RKO (cell line): ENCODE measurements around the gene EGF.
A peak's percentile ranks its signal among the peaks of the same experiment; 100 is the strongest.
"Not testable (repeated sequence)": the region's sequence is repeated elsewhere in the genome, so short reads cannot be mapped to it uniquely, and the experiment has no call there.

ENCODE experiments used
- DNase-seq: peaks from one replicate; pipeline ENCODE4 v3.0.0-alpha.2; 2016; ENCODE audit warnings: low spot score

Gene EGF

DNA sequence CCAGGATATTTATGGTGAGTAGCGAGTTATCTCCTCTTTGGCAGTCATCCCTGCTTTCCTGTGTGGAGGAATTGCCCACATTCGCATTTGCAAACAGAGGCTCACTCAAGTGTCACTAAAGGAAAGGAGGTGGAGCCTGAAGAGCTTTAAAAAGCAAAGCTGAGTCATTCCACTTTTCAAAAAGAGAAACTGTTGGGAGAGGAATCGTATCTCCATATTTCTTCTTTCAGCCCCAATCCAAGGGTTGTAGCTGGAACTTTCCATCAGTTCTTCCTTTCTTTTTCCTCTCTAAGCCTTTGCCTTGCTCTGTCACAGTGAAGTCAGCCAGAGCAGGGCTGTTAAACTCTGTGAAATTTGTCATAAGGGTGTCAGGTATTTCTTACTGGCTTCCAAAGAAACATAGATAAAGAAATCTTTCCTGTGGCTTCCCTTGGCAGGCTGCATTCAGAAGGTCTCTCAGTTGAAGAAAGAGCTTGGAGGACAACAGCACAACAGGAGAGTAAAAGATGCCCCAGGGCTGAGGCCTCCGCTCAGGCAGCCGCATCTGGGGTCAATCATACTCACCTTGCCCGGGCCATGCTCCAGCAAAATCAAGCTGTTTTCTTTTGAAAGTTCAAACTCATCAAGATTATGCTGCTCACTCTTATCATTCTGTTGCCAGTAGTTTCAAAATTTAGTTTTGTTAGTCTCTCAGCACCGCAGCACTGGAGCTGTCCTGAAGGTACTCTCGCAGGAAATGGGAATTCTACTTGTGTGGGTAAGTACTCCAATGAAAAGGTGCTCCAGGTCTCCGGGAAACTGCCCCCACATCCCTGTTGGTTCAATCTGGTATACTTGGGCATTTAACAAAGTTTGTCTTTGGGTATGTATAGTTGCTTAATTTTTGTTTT lies at the start of gene EGF:
Gene EGF, plus strand, starts transcription at position 178 of the 890 bp plus-strand sequence. Its CDS starts 453 bp downstream, at position 631.
- peak; percentile 25 for DNase-seq

DNA sequence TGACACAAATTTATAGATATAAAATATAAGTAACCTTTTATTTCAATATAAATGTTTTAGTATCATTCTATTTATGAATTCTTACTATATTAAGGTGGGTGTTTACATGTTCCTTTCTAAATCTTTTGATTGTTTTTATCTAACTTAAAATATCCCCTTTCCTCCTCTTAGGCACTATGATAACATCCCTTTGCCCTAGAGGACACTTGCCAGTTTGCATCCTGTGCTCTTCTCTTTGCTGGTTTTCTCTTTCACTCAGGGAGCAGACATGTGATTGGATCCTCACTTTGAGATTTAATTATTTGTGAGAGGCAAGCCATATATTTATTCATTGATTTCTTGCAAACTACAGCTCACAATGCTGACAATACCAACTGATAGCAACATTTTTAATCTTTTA lies 48.5 kb upstream of the EGF start:
- no peak for DNase-seq

DNA sequence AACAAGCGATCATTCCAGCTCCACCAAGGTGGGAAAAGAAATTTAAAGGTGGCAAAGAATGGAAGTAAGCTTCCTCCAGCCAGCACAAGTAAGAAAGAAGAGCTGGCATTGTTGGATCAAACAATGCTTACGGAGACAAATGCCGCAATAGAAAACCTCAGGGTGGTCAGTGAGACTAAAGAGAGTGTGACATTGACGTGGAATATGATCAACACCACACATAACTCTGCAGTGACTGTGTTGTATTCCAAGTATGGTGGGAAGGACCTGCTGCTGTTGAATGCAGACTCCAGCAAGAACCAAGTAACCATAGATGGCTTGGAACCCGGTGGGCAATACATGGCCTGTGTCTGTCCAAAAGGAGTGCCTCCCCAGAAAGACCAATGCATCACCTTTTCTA lies 42.6 kb upstream of the EGF start:
- DNase-seq: no peak

DNA sequence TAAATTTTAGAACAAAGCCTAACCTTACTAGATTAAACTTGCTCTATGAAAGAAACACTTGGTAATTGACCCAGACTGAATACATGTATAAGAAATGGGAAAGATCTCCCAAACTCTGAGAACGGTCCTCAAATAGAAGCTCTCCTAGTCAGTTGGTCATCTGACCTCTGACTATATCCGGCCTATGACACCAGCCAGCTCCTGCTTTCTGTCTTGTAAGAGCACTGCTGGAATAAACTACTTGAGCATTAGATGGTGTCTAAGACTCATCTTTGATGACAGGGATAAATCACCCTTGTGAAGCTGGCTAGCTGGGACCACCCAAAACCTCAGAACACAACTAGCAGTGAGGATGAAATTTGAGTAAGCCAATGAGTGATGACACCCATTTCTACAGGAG lies 40.6 kb upstream of the EGF start:
- DNase-seq: no peak

DNA sequence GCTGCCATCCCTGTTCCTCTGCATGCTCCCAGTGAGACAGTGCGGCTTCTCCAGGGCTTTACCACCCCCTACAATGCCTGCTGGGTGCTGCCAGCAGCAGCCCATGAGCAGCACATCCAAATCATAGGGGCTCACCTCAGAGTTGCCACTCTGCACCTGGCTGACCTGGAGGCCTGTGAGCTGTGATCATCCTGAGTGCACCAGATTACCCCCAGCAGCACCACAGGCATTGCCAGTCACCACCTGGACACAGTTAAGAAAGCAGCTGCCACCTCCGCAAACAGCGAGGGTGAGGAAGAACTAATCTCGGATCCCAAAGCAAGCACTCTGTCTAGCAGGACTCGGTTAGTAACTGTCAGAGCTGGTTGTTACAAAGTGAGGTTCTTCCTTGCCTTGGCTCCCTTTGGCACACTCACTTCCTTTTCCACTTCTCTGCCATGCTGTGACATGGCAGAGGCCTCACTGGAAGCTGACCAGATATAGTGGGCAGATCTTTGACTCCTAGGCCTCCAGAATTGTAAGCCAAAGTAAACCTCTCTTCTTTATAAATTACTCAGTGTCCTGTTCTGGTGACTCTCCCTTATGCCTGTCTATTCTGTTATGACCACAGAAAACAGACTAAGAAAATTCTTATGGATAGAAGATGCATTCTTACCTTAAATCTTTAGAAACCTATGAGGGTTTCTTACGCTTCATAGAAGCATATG lies 39.6 kb upstream of the EGF start:
- DNase-seq: no peak

DNA sequence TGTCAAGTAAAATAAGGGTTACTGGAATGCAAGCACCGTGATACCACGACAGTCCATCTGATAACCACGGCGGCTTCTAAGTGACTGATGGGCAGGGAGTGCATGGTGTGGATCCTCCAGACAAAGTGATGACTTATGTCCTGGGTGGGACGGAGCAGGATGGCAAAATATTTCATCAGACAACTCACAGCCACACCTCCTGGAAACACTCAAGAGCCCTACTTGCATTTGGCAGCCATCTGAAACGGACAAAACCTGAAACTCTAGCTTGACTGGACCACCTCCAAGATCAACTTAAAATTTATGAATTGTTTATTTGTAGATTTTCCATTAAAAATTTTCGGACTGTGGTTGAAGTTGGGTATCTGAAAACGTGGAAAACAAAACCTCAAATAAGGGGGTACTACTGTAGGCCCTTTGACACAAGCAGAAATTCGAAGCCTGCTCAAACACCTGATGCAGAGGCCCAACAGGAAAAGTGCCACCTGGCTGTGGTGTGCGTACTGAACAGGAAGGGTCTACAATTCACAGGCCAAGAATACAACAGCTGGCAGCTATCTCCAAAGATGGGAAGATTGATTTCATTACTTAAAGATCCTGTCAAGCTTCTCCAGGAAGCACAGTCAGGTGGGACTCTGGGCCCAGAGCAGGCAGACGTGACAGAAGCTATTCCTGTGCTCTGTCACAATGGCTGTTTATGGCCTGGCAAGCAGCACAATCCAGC lies 38.7 kb upstream of the EGF start:
- DNase-seq: no peak

DNA sequence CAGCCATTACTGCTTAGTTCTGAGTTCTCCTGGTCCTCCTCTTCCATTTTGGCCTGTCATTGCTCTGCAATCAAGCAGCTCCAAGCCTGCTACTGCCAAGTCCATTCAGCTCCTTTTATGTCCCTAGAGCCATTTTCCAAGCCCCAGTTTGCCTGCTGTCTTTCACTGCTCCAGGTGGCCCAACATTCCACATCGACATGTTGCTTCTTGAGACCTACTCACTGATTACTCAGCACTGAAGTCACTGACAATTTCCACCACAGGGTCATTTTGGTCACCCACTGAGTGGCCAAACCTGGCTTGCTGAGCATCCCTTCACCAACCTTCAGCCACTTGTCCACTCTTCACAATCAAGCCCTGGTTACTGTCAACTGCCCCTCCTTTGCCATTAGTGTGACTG lies 37.6 kb upstream of the EGF start:
- no peak for DNase-seq

DNA sequence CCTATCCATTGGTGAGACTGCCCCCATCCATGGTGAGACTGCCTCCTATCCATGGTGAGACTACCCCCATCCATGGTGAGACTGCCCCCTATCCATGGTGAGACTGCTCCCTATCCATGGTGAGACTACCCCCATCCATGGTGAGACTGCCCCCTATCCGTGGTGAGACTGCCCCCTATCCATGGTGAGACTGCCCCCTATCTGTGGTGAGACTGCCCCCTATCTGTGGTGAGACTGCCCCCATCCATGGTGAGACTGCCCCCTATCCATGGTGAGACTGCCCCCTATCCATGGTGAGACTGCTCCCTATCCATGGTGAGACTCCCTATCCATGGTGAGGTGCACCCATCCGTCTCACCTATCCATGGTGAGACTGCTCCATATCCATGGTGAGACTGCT lies 37.1 kb upstream of the EGF start:
- DNase-seq: not testable (repeated sequence)

DNA sequence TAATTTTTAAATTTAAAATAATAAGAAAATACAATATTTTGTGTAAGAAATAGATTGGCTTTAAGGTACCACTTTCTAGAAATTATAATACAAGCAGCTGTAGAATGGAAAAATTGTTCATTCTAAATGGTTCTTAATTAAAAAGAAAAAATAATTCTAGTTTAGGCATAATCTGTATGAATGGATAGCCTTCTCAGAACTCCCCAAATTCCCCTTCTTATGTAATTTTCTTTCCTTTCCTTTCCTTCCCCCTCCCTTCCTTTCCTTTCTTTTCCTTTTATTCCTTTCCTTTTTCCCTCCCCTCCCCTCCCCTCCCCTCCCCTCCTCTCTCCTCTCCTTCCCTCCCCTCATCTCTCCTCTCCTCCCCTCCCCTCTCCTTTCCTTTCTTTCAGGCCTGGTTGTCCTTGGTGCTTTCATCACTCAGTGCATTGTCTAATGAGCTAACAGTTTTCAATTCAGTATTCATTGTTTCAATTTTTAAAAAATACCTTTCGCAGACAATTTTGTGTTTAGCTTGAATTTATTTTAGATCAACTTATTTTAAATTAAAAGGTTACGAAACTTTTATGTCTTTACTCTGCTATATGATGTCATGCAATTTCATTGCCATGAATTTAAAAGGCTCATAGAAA lies 35.9 kb upstream of the EGF start:
- DNase-seq: no peak

DNA sequence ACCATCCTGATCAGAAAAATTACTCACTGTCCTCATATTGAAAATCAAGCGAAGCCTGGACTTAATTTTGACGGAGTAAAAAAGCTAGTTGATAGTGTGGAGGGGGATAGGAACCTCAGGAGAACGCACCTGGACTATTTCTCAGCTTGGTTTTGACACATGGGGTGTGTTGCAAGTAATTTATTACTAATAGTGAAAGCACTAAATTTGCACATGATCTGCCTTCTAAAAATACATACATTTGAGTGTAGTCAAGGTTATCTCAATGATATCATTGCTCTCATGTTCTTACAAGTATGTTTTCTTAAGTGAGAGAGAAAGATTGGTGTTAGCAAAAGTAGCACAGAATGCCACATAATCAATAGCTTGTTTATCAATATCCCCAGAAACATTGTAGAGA lies 35.3 kb upstream of the EGF start:
- no peak for DNase-seq

DNA sequence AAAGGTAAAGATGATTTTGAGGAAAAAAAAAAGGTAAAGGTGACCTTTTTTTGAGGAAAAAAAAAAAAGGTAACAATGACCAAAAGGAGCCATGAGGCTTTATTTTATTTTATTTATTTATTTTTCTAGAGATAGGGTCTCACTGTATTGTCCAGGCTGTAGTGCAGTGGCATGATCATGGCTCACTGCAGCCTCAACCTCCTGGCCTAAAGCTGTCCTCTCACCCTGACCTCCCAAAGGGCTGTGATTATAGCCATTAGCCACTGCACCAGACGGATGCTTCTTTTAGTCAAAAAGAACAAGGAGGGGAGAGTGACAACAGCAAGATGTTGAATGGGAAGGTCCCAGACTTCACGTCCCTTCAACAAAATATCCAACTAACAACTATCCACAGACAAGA lies 34.3 kb upstream of the EGF start:
- no peak for DNase-seq

DNA sequence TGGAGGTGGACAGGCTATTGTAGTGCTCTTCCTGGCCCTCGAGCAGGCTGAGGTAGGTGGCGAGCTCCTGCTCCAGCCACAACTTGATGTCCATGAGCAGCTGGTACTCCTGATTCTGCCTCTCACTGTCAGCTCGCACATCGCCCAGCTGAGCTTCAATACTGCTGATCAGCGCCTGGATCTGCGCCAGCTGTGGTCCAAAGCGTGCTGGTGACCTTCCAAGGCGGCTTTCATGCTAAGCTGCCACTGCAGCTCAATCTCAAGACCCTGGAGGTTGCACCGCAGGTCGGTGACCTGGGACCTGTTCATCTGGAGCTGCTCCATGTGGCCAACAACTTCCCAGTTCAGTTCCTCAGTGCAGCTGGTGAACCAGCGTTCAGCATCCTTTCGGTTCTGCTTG lies 33.6 kb upstream of the EGF start:
- DNase-seq: no peak

DNA sequence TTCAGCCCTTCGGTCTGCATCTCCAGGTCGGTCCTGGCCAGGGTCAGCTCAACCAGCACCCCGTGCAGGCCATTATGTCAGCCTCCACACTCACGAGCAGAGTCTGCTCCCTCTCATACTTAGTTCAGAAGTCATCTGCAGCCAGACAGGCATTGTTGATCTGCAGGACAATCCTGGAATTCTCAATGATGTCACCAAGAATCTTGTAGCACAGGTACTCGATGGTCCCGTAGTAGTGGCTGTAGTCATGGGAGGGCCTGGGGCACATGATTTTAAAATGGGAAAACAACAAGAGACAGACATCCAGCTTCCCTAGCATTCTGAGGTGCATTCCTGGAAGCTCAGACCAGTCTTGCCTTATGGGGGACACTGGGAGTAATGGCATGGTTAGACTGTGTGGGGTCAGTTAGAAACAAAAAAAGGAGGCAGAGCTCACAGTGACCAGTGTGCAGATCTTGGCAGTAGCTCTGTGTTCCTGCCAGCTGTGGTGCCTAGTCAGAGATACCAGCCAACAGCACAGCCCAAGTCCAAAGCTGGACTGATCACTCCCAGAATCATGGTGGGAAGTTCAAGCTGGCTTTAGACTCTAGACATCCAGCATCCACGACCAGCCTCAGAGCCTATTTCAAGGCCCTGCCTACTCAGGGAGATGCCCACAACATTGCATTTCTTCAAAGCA lies 32.9 kb upstream of the EGF start:
- DNase-seq: no peak

DNA sequence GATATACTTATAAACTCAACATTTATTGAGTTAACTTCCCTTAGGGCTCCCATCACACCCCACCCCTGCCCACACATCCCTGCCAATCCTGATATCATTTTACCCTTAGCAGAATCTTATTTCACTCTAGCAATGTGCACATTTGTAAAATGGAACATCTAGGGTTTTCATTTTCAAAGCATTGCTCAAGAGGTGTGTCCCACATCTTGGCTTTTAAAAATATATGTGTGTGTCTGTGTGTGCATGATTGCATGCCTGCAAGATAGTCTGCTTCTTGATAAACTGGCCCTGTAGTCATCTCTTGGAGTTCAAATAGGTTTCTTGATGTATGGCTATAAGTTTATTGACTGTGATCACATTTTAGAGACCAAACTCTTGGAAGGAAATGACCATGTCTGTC lies 26.4 kb upstream of the EGF start:
- no peak for DNase-seq

DNA sequence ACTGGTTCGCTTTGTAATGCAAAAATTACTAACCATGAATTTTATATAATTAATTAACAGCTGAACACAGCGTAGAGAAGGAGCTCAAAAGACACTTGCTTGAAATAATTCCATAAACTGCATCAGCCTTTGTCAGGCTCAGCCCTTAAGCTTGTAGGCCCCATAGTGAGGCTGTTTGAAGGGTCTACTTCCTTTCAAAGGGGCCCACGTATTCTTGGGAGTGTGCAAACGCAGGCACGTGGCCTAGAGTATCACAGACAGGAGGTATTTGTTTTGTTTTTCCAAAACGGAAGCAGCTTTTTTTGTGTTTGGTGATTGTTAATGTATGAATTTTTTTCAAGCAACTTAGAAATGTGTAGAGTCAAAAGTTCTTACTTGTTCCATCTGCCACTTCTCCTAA lies 25.6 kb upstream of the EGF start:
- DNase-seq: no peak

DNA sequence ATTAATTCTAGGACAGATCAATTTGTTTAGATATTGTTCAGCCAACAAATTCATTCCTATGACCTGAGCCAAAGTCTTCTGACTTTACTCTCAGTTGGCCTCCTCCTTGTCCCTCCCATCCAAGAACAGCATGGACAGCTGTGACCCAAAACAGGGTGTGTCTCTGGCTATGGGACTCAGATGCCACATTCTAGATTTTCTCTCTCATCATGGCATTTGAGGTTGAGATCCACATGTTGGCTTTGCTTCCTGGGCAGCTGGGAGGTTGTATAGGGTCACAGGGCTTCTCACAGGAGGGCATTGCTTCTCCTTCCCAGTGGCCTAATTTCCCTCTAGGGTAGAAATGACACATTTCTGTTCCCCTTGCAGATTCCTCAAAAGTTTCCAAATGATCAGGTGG lies 22.6 kb upstream of the EGF start:
- no peak for DNase-seq

DNA sequence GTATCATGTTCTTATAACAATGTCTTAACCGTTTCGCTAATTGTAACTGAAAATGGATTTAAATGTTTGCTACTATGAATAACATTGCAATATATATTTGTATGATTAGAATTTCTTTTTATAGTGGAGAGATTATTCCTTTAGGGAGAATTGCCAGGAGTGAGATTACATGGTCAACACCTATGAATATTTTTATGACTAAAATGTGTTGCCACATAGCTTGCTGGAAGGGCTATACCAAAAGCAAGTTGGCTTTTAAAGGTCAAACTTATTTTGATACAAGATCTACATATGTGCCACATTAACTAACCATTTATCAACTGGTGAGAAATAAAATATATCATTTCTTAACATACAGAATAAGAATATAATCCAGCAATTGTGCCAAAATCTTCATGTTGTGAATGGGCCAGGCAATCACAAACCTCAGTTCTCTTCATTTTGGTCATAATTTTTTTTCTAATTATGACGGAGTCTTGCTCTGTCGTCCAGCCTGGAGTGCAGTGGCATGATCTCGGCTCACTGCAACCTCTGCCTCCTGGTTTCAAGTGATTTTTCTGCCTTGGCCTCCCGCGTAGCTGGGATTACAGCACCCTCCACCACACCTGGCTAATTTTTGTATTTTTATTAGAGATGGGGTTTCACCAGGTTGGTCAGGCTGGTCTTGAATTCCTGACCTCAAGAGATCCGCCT lies 10.0 kb upstream of the EGF start:
- no peak for DNase-seq

DNA sequence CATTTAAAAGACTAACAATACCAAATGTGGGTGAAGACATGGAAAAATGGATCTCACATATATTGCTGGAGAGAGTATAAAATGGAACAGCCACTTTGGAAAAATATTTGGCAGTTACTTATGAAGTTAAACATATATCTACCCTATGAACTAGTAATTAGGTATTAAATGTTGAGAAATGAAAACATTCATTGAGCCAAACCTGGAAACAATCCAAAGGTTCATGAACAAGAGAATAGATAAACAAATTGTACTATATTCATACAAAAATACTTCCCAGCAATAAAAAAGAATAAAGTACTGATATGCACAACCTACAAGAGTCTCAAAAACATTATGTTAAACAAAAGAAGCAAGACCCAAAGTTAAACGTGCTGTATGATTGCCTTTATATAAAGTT lies 4.0 kb upstream of the EGF start:
- no peak for DNase-seq

DNA sequence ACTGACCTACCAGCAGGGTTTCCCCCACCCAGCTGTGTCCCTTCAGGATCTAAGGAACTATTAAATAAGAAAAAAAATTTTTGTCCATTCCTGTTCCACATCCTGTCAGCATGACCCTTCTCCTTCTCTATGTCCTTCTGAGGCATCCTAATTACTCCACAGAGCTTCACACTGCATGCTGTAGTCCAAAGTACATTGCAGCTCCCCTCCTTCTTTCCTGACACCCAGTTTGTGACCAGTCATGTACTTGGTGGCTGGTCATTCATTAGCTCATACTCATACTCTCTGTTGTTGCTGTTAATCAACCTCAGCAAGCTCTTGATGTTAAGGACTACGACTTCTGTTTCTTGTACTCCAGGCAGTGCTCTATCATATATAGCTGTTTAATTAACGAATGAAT lies 2.4 kb upstream of the EGF start:
- DNase-seq: no peak

DNA sequence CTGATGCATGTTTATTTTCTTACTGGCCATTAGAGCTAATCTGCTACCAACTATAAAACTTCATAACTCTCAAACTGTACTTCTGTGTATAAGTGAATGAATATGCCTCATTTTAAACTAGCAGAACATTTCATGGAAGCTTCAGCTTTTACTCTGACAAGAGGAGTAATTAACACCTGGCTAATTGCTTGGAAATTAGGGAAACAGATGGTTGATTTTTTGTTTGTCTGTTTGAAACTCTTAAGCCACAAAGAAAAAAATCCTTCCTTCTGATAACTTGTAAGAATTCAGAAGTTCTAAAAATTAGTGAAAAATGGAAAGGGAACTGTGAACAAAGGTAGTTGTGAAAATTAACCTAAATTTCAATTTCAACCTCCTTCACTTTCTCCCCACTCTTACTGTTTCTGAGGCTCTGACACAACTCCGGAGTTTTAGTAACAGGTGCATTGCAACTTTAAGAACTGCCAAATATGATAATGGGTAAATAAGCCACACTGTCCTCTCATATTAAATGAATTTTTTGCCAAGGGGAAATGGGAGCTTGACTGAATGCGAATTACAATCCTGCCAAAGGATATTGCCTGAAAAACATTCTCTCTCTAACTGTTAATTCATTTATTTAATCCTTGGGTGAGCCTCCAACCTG lies 1.0 kb downstream of the EGF start:
- DNase-seq: no peak

DNA sequence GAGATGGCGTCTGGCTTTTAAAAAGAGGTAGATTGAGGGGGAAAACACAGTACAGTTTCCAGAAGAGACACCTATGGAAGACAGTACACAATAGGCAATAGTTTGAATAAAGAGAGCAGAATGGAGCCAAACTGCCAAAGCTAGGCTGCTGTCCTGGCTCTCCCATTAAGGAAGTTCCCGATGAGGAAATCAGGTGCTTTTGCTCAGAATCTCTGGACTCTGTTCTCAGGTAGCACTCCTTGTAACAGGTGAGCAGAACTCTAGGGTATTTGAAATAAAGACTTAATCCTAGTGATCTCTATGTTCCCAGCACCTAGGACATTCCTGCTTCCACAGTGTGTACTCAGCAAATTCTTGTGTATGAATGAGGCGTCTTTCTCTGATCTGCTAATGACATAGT lies 1.6 kb downstream of the EGF start:
- no peak for DNase-seq
